GM12878 (cell line): Measurements from ENCODE around the gene ADPGK. TPM values are rescaled to one million over a fixed set of nuclear protein-coding genes. Genes with fewer than 3 reads are reported as not detected.

ENCODE experiments used
- BCL11A ChIP-seq: IDR thresholded peaks from 2 replicates; pipeline ENCODE4 v1.6.1; 2011; ENCODE audit warnings: low read depth, low read length
- CHD1 ChIP-seq: IDR thresholded peaks from 2 replicates; pipeline ENCODE4 v1.6.1; 2012; ENCODE audit warnings: low read depth, low read length, improper control_type of control experiment
- CREB1 ChIP-seq: IDR thresholded peaks from 2 replicates; pipeline ENCODE4 v1.6.1; 2012; ENCODE audit warnings: low read depth, mild to moderate bottlenecking, inconsistent platforms
- ELK1 ChIP-seq: IDR thresholded peaks from 2 replicates; pipeline ENCODE4 v1.6.1; 2012; ENCODE audit warnings: low read depth, low read length, improper control_type of control experiment
- ETV6 ChIP-seq, 2 experiments: fragments of 450-650 bp in 1 of 2; IDR thresholded peaks in 1 of 2; conservative IDR thresholded peaks in 1 of 2; 2 replicates each; pipeline ENCODE4 v1.6.1; 2014; ENCODE audit warnings: antibody characterized with exemption in 1 of 2, borderline replicate concordance in 1 of 2, low read depth in 1 of 2, mild to moderate bottlenecking in 1 of 2, moderate library complexity in 1 of 2
- KLF5 ChIP-seq: fragments of 450-650 bp; IDR thresholded peaks from 2 replicates; pipeline ENCODE4 v1.6.1; 2014; ENCODE audit warnings: mild to moderate bottlenecking; ENCODE audit not compliant: partially characterized antibody
- MXI1 ChIP-seq: fragments of 150-350 bp; IDR thresholded peaks from 2 replicates; pipeline ENCODE4 v1.6.1; 2011; ENCODE audit warnings: low read depth, mild to moderate bottlenecking, inconsistent platforms, low read length, improper control_type of control experiment
- MYB ChIP-seq: fragments of 150-350 bp; IDR thresholded peaks from 2 replicates; pipeline ENCODE4 v1.6.1; 2014; ENCODE audit warnings: mild to moderate bottlenecking, low read depth, low read length, borderline replicate concordance
- NFXL1 ChIP-seq: fragments of 450-650 bp; IDR thresholded peaks from 2 replicates; pipeline ENCODE4 v1.6.1; 2017; ENCODE audit warnings: antibody characterized with exemption, mild to moderate bottlenecking, borderline replicate concordance
- NR2C2 ChIP-seq: IDR thresholded peaks from 2 replicates; pipeline ENCODE4 v1.6.1; 2011; ENCODE audit warnings: borderline replicate concordance, low read depth; ENCODE audit not compliant: control insufficient read depth, insufficient read length
- PRDM15 ChIP-seq: fragments of 450-650 bp; formaldehyde crosslinking; IDR thresholded peaks from 2 replicates; pipeline ENCODE4 v1.4.0; 2020; ENCODE audit warnings: mild to moderate bottlenecking, moderate library complexity
- RBBP5 ChIP-seq: fragments of 200-600 bp; sonication (generic); conservative IDR thresholded peaks from 2 replicates; pipeline ENCODE4 v1.6.1; 2016
- RUNX3 ChIP-seq: IDR thresholded peaks from 2 replicates; pipeline ENCODE4 v1.6.1; 2012; ENCODE audit warnings: low read length, inconsistent platforms
- SIN3A ChIP-seq: IDR thresholded peaks from 2 replicates; pipeline ENCODE4 v1.6.1; 2012; ENCODE audit warnings: low read depth, low read length, improper control_type of control experiment
- STAT3 ChIP-seq: IDR thresholded peaks from 2 replicates; pipeline ENCODE4 v1.6.1; 2011; ENCODE audit warnings: low read depth, low read length, improper control_type of control experiment
- ZBTB33 ChIP-seq: fragments of 450-650 bp; IDR thresholded peaks from 2 replicates; pipeline ENCODE4 v1.6.1; 2017; ENCODE audit warnings: mild to moderate bottlenecking
- ZNF217 ChIP-seq: fragments of 450-650 bp; IDR thresholded peaks from 2 replicates; pipeline ENCODE4 v1.6.1; 2017; ENCODE audit warnings: antibody characterized with exemption, mild to moderate bottlenecking
- ZNF274 ChIP-seq: IDR thresholded peaks from one replicate; pipeline ENCODE4 v1.8.0; 2011; ENCODE audit not compliant: insufficient read length, insufficient read depth
- polyA plus RNA-seq, 11 experiments: library from polyadenylated mRNA; depleted of rRNA in 4 of 11; unstranded in 6 of 11; stranded (reverse) in 5 of 11; fragments of >200 nt; fragmentation: Nextera tagmentation in 4 of 11; fragmentation: Illumina TruSeq in 1 of 11; extraction: Ambion mirVana in 4 of 11; extraction: Trizol in 1 of 11; gene quantifications; 1 replicate in 1 of 11; 2 replicates in 10 of 11; pipeline versions ENCODE4 v1.2.1 to v1.2.3, GENCODE V29; 2011 to 2016; ENCODE audit warnings: inconsistent platforms in 2 of 11, missing spikeins in 2 of 11, low read depth in 1 of 11
- total RNA-seq, 4 experiments: library from RNA; depleted of rRNA in 3 of 4; stranded (reverse); fragments of >200 nt in 3 of 4; fragmentation: Illumina TruSeq in 1 of 4; extraction: Trizol in 1 of 4; gene quantifications; 2 replicates each; pipeline versions ENCODE4 v1.2.1 to v1.2.3, GENCODE V29; 2013 to 2021

The ADPGK gene
- total and polyA plus RNA-seq, 10 of the 15 experiments (the other 5 are each of a cell fraction or from before 2014, with no cell fraction given) = 13.8 to 146 (median 56.7) TPM

- TF ChIP-seq ZBTB33 = no peak
- TF ChIP-seq ELK1 = no peak
- TF ChIP-seq MXI1 = no peak
- peak in 1 of 2 experiments; percentile 89; a peak in 2 of 4 replicates for TF ChIP-seq ETV6 (conservative IDR thresholded peaks at IDR 0.05 in 1 of 2, IDR thresholded peaks at IDR 0.05 in 1 of 2; ENCODE audit: borderline replicate concordance in 1 of 2, low read depth in 1 of 2)
- no peak for TF ChIP-seq ZNF274
- peak; percentile 94 for TF ChIP-seq RUNX3
- TF ChIP-seq ZNF217 = no peak
- TF ChIP-seq RBBP5 = no peak
- TF ChIP-seq CREB1 = peak; percentile 58
- no peak for TF ChIP-seq SIN3A
- no peak for TF ChIP-seq MYB
- no peak for TF ChIP-seq CHD1
- no peak for TF ChIP-seq NFXL1
- TF ChIP-seq NR2C2 = no peak
- TF ChIP-seq KLF5 = no peak
- TF ChIP-seq BCL11A = no peak
- no peak for TF ChIP-seq STAT3
- TF ChIP-seq PRDM15 (CRISPR knock-in tag) = no peak
Measured at GRCh38 chr15:72740219-72740618, 43.3 kb downstream of the ADPGK start (continued).
